KBM-7 (cell line): ENCODE measurements around the gene WDR37.

ENCODE experiments used
- DNase-seq: peaks from one replicate; pipeline ENCODE4 v3.0.0-alpha.2; 2015
- in situ Hi-C: fragments of 300-500 bp; cut with MboI; formaldehyde crosslinking; loops from 2 replicates; pipeline ENCODE4 v1.14.3; 2020; ENCODE audit warnings: low sequenced_read_pairs, low pct_unique_long_range_greater_than_20kb, mixed read lengths

The WDR37 gene

GRCh38 chr10:1173091-1173490 is 116.9 kb downstream of the WDR37 start:
- in situ Hi-C loops: no loop called here
- DNase-seq: no peak

- DNase-seq: no peak
- in situ Hi-C loops: no loop called here
Observed at GRCh38 chr10:1174022-1174421, 117.8 kb downstream of the WDR37 start.

GRCh38 chr10:1175956-1176565 is 119.9 kb downstream of the WDR37 start:
- in situ Hi-C loops: no loop called here

GRCh38 chr10:1177936-1178335 is 121.8 kb downstream of the WDR37 start:
- DNase-seq: no peak
- in situ Hi-C loops: no loop called here

More at GRCh38 chr10:1175956-1176565, 119.9 kb downstream of the WDR37 start:
- no peak for DNase-seq

GRCh38 chr10:1178506-1178905 is 122.3 kb downstream of the WDR37 start:
- in situ Hi-C loops: no loop called here
- DNase-seq: no peak

GRCh38 chr10:1179346-1180070 is 123.3 kb downstream of the WDR37 start:
- no peak for DNase-seq
- in situ Hi-C loops: no loop called here

GRCh38 chr10:1180071-1180730 is 124.0 kb downstream of the WDR37 start:
- in situ Hi-C loops: no loop called here
- no peak for DNase-seq

GRCh38 chr10:1180836-1181235 is 124.7 kb downstream of the WDR37 start:
- in situ Hi-C loops: no loop called here
- no peak for DNase-seq
